Omental fat pad (tissue), 4 donors: ENCODE data around the gene SELENOV. TPM values are rescaled to one million over a fixed set of nuclear protein-coding genes. Genes with fewer than 3 reads are reported as not detected.

Source experiments
- ATAC-seq: fragments of 150-250 bp; one replicate; pipeline ENCODE4 v1.9.1; 2016; ENCODE audit warnings: mild to moderate bottlenecking, moderate library complexity; ENCODE audit not compliant: low FRiP score
- DNase-seq: peaks from one replicate; pipeline ENCODE4 v3.0.0-alpha.2; 2019; ENCODE audit warnings: low spot score
- CTCF ChIP-seq, 3 donors: fragments of 450-650 bp; IDR thresholded peaks; one replicate each; pipeline ENCODE4 v1.5.1; 2016 to 2017; ENCODE audit warnings: antibody characterized with exemption in 3 of 3, mild to moderate bottlenecking in 3 of 3, moderate library complexity in 2 of 3
- total RNA-seq, 4 donors: library from RNA; depleted of rRNA; stranded (reverse); fragments of >200 nt; gene quantifications; one replicate each; pipeline ENCODE4 v1.1.0, GENCODE V29; 2016

SELENOV gene, protein sequence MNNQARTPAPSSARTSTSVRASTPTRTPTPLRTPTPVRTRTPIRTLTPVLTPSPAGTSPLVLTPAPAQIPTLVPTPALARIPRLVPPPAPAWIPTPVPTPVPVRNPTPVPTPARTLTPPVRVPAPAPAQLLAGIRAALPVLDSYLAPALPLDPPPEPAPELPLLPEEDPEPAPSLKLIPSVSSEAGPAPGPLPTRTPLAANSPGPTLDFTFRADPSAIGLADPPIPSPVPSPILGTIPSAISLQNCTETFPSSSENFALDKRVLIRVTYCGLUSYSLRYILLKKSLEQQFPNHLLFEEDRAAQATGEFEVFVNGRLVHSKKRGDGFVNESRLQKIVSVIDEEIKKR
- not detected for total RNA-seq

DNA sequence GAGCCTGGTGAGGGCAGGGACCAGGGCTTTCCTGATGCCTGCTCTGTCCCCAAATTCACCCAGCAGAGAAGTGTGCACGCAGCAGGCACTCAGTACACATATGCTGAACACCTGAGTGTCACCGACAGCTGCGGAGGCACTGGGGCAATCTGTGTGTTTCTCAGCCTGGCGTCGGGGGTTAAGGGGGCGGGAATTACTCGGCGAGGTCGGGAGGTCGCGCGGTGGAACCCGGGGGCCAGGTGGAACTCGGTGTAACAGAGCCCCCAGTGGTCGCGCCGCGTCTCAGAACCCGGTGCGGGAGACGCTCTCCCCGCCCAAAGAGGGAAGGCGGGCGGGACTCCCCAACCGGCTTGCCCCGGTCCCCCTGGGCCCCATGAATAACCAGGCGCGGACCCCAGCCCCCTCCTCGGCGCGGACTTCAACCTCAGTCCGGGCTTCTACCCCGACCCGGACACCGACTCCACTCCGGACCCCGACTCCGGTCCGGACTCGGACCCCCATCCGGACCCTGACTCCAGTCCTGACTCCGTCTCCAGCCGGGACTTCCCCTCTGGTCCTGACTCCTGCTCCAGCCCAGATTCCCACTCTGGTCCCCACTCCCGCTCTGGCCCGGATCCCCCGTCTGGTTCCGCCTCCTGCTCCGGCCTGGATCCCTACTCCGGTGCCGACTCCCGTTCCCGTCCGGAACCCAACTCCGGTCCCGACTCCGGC, at the start of gene SELENOV:
SELENOV (plus strand) TSS at position 300 of the 711 bp plus-strand sequence; CDS start at position 374, 74 bp downstream.
- DNase-seq (no peak), ATAC-seq (no peak)
- TF ChIP-seq CTCF (IDR thresholded peaks at IDR 0.05), result no peak

DNA sequence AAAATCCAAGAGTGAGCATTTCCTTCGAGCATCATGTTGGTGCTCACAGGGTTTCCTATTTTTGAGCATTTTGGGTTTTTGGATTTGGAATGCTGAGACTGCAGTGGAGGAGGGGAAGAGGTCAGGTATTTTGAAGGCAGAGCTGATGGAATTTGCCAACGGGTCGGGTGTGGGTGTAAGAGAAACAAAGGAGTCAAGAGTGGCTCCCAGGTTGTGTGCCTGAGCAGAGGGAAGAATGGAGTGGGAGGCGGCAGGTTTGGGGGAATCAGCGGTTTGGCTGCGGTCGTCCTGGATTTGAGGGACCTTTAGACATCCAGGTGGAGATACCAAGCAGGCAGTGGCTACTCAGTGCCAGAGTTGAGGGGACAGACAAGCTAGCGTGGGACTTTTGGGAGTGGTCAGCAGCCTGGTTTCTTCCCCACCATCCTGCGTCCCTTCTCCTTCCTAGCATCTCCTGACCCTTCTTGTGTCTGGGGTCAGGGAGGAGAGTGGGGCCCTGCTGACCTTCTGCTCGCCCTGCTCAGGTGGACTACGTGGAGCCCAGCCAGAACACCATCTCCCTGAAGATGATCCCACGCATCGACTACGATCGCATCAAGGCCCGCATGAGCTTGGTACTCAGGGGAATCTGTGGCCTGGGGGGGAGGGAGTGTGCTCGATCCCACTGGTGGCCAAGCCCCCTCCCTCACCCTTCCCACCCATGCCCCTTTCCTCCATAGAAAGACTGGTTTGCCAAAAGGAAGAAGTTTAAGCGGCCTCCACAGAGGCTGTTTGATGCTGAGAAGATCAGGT, 48.8 kb upstream of the SELENOV start:
- ATAC-seq, result no peak
- DNase-seq, result no peak
- TF ChIP-seq CTCF (IDR thresholded peaks at IDR 0.05), result no peak

GRCh38 chr19:39467941-39468340, 47.0 kb upstream of the SELENOV start:
- DNase-seq (no peak), ATAC-seq (no peak)
- TF ChIP-seq CTCF (IDR thresholded peaks at IDR 0.05), result no peak

DNA sequence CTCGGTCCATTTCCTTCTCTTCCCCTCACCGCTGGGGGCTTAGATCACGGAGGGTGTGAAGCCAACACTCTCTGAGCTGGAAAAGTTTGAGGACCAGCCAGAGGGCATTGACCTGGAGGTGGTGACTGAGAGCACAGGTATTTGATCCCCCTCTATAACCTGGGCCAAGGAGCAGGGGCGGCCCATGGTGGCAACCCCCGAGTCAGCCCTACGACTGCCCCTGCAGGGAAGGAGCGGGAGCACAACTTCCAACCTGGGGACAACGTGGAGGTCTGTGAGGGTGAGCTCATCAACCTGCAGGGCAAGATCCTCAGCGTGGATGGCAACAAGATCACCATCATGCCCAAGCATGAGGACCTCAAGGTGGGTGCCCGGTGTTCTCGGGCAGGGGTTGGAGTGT, 45.9 kb upstream of the SELENOV start:
- TF ChIP-seq CTCF (IDR thresholded peaks at IDR 0.05), result no peak
- DNase-seq (no peak), ATAC-seq (no peak)

- ATAC-seq (no peak), DNase-seq (no peak)
- TF ChIP-seq CTCF (IDR thresholded peaks at IDR 0.05), result no peak
Measured at GRCh38 chr19:39469567-39469966, 45.4 kb upstream of the SELENOV start.

DNA sequence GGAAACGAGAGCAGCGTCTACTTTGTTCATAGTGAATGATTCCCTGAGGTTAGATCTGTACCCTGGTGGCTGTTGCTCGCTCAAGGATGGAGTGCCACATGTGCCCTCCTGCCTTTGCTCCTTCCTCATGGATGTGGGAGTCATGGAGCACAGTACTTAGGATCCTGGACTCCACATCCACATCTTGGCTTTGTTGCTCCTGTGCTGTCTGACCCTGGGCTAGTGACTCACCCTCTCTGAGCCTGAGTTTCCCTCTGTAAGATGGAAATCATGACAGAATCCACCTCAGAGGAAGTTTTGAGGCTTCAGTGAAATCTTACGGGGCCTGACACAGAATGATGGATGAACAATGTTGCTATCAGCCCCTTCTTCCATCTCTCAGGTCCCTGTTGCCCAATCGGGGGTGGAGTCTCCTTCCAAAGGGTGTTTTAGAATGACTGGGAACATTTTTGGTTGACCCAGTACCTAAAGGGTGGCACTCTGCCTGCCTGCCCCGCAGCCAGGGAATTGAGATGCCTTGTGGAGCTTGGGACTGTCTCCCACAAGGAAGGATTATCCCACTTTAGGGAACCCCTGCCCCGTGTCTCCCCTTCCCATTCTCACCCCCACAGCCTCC, 44.1 kb upstream of the SELENOV start:
- no peak for DNase-seq
- TF ChIP-seq CTCF (IDR thresholded peaks at IDR 0.05), result no peak

More for the DNA sequence above, 44.1 kb upstream of the SELENOV start:
- ATAC-seq, result no peak
